ENCODE data around the gene MED12L.

DNA sequence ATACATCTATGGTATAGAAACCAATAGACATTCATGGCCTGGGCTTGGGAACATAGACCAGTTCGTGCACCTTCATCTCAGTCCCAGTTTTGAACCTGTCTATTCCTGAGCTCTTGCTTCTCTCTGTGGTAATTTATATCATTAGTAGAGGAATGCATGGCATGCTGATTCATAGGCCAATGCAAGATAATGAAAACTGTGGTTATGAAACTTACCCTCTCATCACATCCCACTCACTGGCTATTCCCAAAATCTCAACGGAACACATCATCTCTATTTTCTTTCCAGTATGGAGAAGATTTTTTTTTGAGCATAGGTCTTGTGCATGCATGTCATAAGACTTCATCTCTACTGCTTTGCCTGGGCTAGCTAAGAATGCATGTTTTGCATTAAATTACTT lies 317.8 kb downstream of the MED12L start:
- TF ChIP-seq, protein P1, sequence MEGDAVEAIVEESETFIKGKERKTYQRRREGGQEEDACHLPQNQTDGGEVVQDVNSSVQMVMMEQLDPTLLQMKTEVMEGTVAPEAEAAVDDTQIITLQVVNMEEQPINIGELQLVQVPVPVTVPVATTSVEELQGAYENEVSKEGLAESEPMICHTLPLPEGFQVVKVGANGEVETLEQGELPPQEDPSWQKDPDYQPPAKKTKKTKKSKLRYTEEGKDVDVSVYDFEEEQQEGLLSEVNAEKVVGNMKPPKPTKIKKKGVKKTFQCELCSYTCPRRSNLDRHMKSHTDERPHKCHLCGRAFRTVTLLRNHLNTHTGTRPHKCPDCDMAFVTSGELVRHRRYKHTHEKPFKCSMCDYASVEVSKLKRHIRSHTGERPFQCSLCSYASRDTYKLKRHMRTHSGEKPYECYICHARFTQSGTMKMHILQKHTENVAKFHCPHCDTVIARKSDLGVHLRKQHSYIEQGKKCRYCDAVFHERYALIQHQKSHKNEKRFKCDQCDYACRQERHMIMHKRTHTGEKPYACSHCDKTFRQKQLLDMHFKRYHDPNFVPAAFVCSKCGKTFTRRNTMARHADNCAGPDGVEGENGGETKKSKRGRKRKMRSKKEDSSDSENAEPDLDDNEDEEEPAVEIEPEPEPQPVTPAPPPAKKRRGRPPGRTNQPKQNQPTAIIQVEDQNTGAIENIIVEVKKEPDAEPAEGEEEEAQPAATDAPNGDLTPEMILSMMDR (IDR thresholded peaks at IDR 0.05; ENCODE audit: insufficient read depth, low read length), result no peak
- TF ChIP-seq SPI1 (IDR thresholded peaks at IDR 0.05; ENCODE audit: borderline replicate concordance, low read depth), result no peak
- TF ChIP-seq POLR2AphosphoS5 (IDR thresholded peaks at IDR 0.05; ENCODE audit: low read depth), result no peak
- TF ChIP-seq GABPA (IDR thresholded peaks at IDR 0.05; ENCODE audit: low read depth), result no peak
- TF ChIP-seq, protein P2, sequence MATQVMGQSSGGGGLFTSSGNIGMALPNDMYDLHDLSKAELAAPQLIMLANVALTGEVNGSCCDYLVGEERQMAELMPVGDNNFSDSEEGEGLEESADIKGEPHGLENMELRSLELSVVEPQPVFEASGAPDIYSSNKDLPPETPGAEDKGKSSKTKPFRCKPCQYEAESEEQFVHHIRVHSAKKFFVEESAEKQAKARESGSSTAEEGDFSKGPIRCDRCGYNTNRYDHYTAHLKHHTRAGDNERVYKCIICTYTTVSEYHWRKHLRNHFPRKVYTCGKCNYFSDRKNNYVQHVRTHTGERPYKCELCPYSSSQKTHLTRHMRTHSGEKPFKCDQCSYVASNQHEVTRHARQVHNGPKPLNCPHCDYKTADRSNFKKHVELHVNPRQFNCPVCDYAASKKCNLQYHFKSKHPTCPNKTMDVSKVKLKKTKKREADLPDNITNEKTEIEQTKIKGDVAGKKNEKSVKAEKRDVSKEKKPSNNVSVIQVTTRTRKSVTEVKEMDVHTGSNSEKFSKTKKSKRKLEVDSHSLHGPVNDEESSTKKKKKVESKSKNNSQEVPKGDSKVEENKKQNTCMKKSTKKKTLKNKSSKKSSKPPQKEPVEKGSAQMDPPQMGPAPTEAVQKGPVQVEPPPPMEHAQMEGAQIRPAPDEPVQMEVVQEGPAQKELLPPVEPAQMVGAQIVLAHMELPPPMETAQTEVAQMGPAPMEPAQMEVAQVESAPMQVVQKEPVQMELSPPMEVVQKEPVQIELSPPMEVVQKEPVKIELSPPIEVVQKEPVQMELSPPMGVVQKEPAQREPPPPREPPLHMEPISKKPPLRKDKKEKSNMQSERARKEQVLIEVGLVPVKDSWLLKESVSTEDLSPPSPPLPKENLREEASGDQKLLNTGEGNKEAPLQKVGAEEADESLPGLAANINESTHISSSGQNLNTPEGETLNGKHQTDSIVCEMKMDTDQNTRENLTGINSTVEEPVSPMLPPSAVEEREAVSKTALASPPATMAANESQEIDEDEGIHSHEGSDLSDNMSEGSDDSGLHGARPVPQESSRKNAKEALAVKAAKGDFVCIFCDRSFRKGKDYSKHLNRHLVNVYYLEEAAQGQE (IDR thresholded peaks at IDR 0.05; ENCODE audit: insufficient replicate concordance, low read depth), result no peak
